ENCODE measurements around the gene PRKG1. TPM values are rescaled to one million over a fixed set of nuclear protein-coding genes. Genes with fewer than 3 reads are reported as not detected.
"Not testable (repeated sequence)": the region's sequence is repeated elsewhere in the genome, so short reads cannot be mapped to it uniquely, and the experiment has no call there.

PRKG1 gene
- polyA plus RNA-seq, 1 donor from 2014 or later = 0.36 TPM

GRCh38 chr10:52145636-52146035, 1071.3 kb downstream of the PRKG1 start:
- Mint-ChIP-seq H3K27me3 (no peaks in the 10 kb centered on the region), H3K36me3 (peaks cover 3% of the 10 kb centered on the region), H3K9me3 (no peaks in the 10 kb centered on the region), H3K27ac (no peak overlapping the region), H3K4me3 (no peak overlapping the region), H3K4me1 (peaks cover 0 to 3% (median 0%) of the 10 kb centered on the region in 3 donors)

GRCh38 chr10:52146766-52147165, 1072.5 kb downstream of the PRKG1 start:
- no peaks in the 10 kb centered on the region for H3K9me3 Mint-ChIP-seq
- peaks cover 0 to 3% (median 0%) of the 10 kb centered on the region in 3 donors for H3K4me1 Mint-ChIP-seq
- no peak overlapping the region for H3K4me3 Mint-ChIP-seq
- H3K36me3 Mint-ChIP-seq = peaks cover 3% of the 10 kb centered on the region
- H3K27me3 Mint-ChIP-seq = no peaks in the 10 kb centered on the region
- H3K27ac Mint-ChIP-seq = no peak overlapping the region

- H3K4me1 Mint-ChIP-seq = no peaks in the 10 kb centered on the region
- no peaks in the 10 kb centered on the region for H3K36me3 Mint-ChIP-seq
- H3K27ac Mint-ChIP-seq = no peak overlapping the region
- no peak overlapping the region for H3K4me3 Mint-ChIP-seq
- H3K27me3 Mint-ChIP-seq = no peaks in the 10 kb centered on the region
- peaks cover 1 to 10% (median 4%) of the 10 kb centered on the region in 3 donors for H3K9me3 Mint-ChIP-seq
These were observed 1096.5 kb downstream of the PRKG1 start for GRCh38 chr10:52170776-52171175.

GRCh38 chr10:52172581-52172980, 1098.3 kb downstream of the PRKG1 start:
- Mint-ChIP-seq H3K27me3 (no peaks in the 10 kb centered on the region), H3K36me3 (no peaks in the 10 kb centered on the region)

GRCh38 chr10:52185256-52185655, 1111.0 kb downstream of the PRKG1 start:
- Mint-ChIP-seq H3K4me1 (no peaks in the 10 kb centered on the region), H3K36me3 (no peaks in the 10 kb centered on the region), H3K9me3 (peaks cover 0 to 4% (median 0%) of the 10 kb centered on the region in 3 donors), H3K27me3 (peaks cover 4% of the 10 kb centered on the region), H3K27ac (no peak overlapping the region), H3K4me3 (no peak overlapping the region)

More at GRCh38 chr10:52172581-52172980, 1098.3 kb downstream of the PRKG1 start:
- no peaks in the 10 kb centered on the region for H3K4me1 Mint-ChIP-seq
- no peak overlapping the region for H3K4me3 Mint-ChIP-seq
- H3K27ac Mint-ChIP-seq = no peak overlapping the region
- H3K9me3 Mint-ChIP-seq = peaks cover 0 to 10% (median 4%) of the 10 kb centered on the region in 3 donors

- Mint-ChIP-seq H3K36me3 (no peaks in the 10 kb centered on the region), H3K27me3 (peaks cover 4% of the 10 kb centered on the region), H3K9me3 (peaks cover 0 to 2% (median 2%) of the 10 kb centered on the region in 3 donors), H3K4me3 (no peak overlapping the region), H3K4me1 (no peaks in the 10 kb centered on the region), H3K27ac (no peak overlapping the region)
These were observed 1113.4 kb downstream of the PRKG1 start for GRCh38 chr10:52187521-52188258.

GRCh38 chr10:52191049-52191448, 1116.8 kb downstream of the PRKG1 start:
- Mint-ChIP-seq H3K9me3 (peaks cover 0 to 2% (median 0%) of the 10 kb centered on the region in 3 donors), H3K27ac (no peak overlapping the region), H3K4me3 (no peak overlapping the region), H3K36me3 (no peaks in the 10 kb centered on the region), H3K4me1 (no peaks in the 10 kb centered on the region), H3K27me3 (peaks cover 1% of the 10 kb centered on the region)

- Mint-ChIP-seq H3K36me3 (no peaks in the 10 kb centered on the region), H3K4me1 (no peaks in the 10 kb centered on the region), H3K4me3 (no peak overlapping the region), H3K9me3 (peaks cover 0 to 2% (median 0%) of the 10 kb centered on the region in 3 donors), H3K27ac (no peak overlapping the region), H3K27me3 (peaks cover 2% of the 10 kb centered on the region)
These were observed 1119.9 kb downstream of the PRKG1 start for GRCh38 chr10:52194191-52194590.

GRCh38 chr10:52194716-52195115, 1120.4 kb downstream of the PRKG1 start:
- no peaks in the 10 kb centered on the region for H3K36me3 Mint-ChIP-seq
- H3K27me3 Mint-ChIP-seq = peaks cover 2% of the 10 kb centered on the region
- H3K27ac Mint-ChIP-seq = no peak overlapping the region
- no peaks in the 10 kb centered on the region for H3K4me1 Mint-ChIP-seq
- peaks cover 0 to 2% (median 0%) of the 10 kb centered on the region in 3 donors for H3K9me3 Mint-ChIP-seq
- H3K4me3 Mint-ChIP-seq = no peak overlapping the region

- H3K27me3 Mint-ChIP-seq = peaks cover 2% of the 10 kb centered on the region
- H3K27ac Mint-ChIP-seq = no peak overlapping the region
- no peaks in the 10 kb centered on the region for H3K4me1 Mint-ChIP-seq
- no peak overlapping the region for H3K4me3 Mint-ChIP-seq
- H3K36me3 Mint-ChIP-seq = no peaks in the 10 kb centered on the region
- peaks cover 0 to under 1% (median 0%) of the 10 kb centered on the region in 3 donors for H3K9me3 Mint-ChIP-seq
These were observed 1122.8 kb downstream of the PRKG1 start for GRCh38 chr10:52197098-52197497.

GRCh38 chr10:52198540-52198939, 1124.3 kb downstream of the PRKG1 start:
- H3K4me1 Mint-ChIP-seq = no peaks in the 10 kb centered on the region
- no peak overlapping the region for H3K27ac Mint-ChIP-seq
- peaks cover 2% of the 10 kb centered on the region for H3K27me3 Mint-ChIP-seq
- no peak overlapping the region for H3K4me3 Mint-ChIP-seq
- H3K9me3 Mint-ChIP-seq = peaks cover 0 to 4% (median 0%) of the 10 kb centered on the region in 3 donors
- no peaks in the 10 kb centered on the region for H3K36me3 Mint-ChIP-seq

GRCh38 chr10:52204906-52205305, 1130.6 kb downstream of the PRKG1 start:
- not testable (repeated sequence) for H3K4me1 Mint-ChIP-seq, H3K36me3 Mint-ChIP-seq, H3K4me3 Mint-ChIP-seq, H3K9me3 Mint-ChIP-seq, H3K27ac Mint-ChIP-seq
- H3K27me3 Mint-ChIP-seq = peaks cover 12% of the 10 kb centered on the region

- Mint-ChIP-seq H3K4me3 (no peak overlapping the region), H3K27ac (no peak overlapping the region), H3K27me3 (peaks cover 12% of the 10 kb centered on the region), H3K9me3 (no peaks in the 10 kb centered on the region), H3K4me1 (no peaks in the 10 kb centered on the region), H3K36me3 (no peaks in the 10 kb centered on the region)
These were observed 1134.1 kb downstream of the PRKG1 start for GRCh38 chr10:52208365-52208764.

- Mint-ChIP-seq H3K27me3 (peaks cover 5% of the 10 kb centered on the region), H3K4me3 (no peak overlapping the region), H3K27ac (peak overlapping the region in 1 of 3 donors; percentile 11), H3K36me3 (no peaks in the 10 kb centered on the region), H3K9me3 (no peaks in the 10 kb centered on the region), H3K4me1 (no peaks in the 10 kb centered on the region)
These were observed 1135.9 kb downstream of the PRKG1 start for GRCh38 chr10:52210161-52210560.

- H3K27me3 Mint-ChIP-seq = no peaks in the 10 kb centered on the region
- no peaks in the 10 kb centered on the region for H3K36me3 Mint-ChIP-seq
- H3K9me3 Mint-ChIP-seq = no peaks in the 10 kb centered on the region
- peaks cover 7 to 16% (median 14%) of the 10 kb centered on the region in 3 donors for H3K4me1 Mint-ChIP-seq
- H3K27ac Mint-ChIP-seq = no peak overlapping the region
- no peak overlapping the region for H3K4me3 Mint-ChIP-seq
These were observed 1137.8 kb downstream of the PRKG1 start for GRCh38 chr10:52212062-52212461.

- Mint-ChIP-seq H3K4me3 (no peak overlapping the region), H3K36me3 (no peaks in the 10 kb centered on the region), H3K4me1 (peaks cover 13 to 22% (median 20%) of the 10 kb centered on the region in 3 donors), H3K27me3 (no peaks in the 10 kb centered on the region), H3K9me3 (no peaks in the 10 kb centered on the region), H3K27ac (no peak overlapping the region)
These were observed 1138.5 kb downstream of the PRKG1 start for GRCh38 chr10:52212802-52213201.

Measured in IgD-negative memory B cell (primary cell).